HL-60 (cell line): ENCODE measurements around the gene GID8.

Source experiments
- CTCF ChIP-seq: IDR thresholded peaks from one replicate; pipeline ENCODE4 v1.5.1; 2011; ENCODE audit warnings: low read length, control low read depth, inconsistent platforms; ENCODE audit not compliant: insufficient read depth
- REST ChIP-seq: IDR thresholded peaks from 2 replicates; pipeline ENCODE4 v1.6.1; 2012; ENCODE audit warnings: low read depth; ENCODE audit not compliant: insufficient replicate concordance

- TF ChIP-seq CTCF (no peak), REST (no peak)
Measured at GRCh38 chr20:62922451-62922921, 15.5 kb upstream of the GID8 start.
